Activated CD4-positive, alpha-beta T cell treated with anti-CD3 and anti-CD28 coated beads, Interleukin-2, amount 10 ng/mL, durations not matched to agents 24 days and 14 days (primary cell): ENCODE data around the gene FAM83G. TPM values are rescaled to one million over a fixed set of nuclear protein-coding genes. Genes with fewer than 3 reads are reported as not detected.
"Not testable (repeated sequence)": the region's sequence is repeated elsewhere in the genome, so short reads cannot be mapped to it uniquely, and the experiment has no call there.

Experiments used
- DNase-seq: peaks from one replicate; pipeline ENCODE4 v3.0.0; 2022
- H3K27ac Mint-ChIP-seq: one replicate; pipeline ENCODE4 v1.8.0; 2022; ENCODE audit warnings: mild to moderate bottlenecking, mixed read lengths
- H3K27me3 Mint-ChIP-seq: one replicate; pipeline ENCODE4 v1.8.0; 2022; ENCODE audit warnings: mixed read lengths
- H3K36me3 Mint-ChIP-seq: one replicate; pipeline ENCODE4 v1.8.0; 2022; ENCODE audit warnings: low read depth, mild to moderate bottlenecking, mixed read lengths
- H3K4me1 Mint-ChIP-seq: one replicate; pipeline ENCODE4 v1.8.0; 2021; ENCODE audit warnings: mixed read lengths
- H3K4me3 Mint-ChIP-seq: one replicate; pipeline ENCODE4 v1.8.0; 2022; ENCODE audit warnings: mild to moderate bottlenecking, moderate library complexity, mixed read lengths
- H3K9me3 Mint-ChIP-seq: one replicate; pipeline ENCODE4 v1.8.0; 2021; ENCODE audit warnings: mixed read lengths
- intact Hi-C: fragments of 100-400 bp; cut with micrococcal nuclease; formaldehyde crosslinking; loops from one replicate; pipeline ENCODE4 v1.15.1; 2023
- total RNA-seq: library from RNA; stranded (reverse); gene quantifications from 2 replicates; pipeline ENCODE4 v1.2.3, GENCODE V29; 2022

FAM83G gene
- total RNA-seq, 1 donor from 2014 or later, result 17.8 TPM

DNA sequence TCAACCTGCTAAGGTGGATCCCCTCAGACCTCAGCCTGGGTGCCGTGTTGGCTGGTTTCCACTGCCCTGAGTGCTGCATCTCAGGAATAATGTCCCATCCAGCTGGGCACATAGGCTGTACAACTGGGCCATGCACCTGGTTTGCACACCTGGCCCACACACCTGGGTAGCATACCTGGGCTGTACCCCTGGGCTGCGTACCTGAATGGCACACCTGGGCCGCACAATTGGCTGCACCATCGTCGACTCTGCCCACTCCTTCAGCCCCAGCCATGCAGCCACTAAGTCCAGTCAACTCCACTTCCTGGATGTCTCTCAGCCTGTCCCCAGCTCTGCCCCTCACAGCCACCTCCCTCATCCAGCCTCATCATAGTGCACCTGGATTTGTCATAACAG, 44.7 kb downstream of the FAM83G start:
- Mint-ChIP-seq H3K4me3 (no peak overlapping the region), H3K27ac (peak overlapping the region; percentile 20), H3K27me3 (no peaks in the 10 kb centered on the region), H3K36me3 (no peaks in the 10 kb centered on the region), H3K4me1 (peaks cover 24% of the 10 kb centered on the region), H3K9me3 (no peaks in the 10 kb centered on the region)
- no peak for DNase-seq
- intact Hi-C loops, result no loop called here

DNA sequence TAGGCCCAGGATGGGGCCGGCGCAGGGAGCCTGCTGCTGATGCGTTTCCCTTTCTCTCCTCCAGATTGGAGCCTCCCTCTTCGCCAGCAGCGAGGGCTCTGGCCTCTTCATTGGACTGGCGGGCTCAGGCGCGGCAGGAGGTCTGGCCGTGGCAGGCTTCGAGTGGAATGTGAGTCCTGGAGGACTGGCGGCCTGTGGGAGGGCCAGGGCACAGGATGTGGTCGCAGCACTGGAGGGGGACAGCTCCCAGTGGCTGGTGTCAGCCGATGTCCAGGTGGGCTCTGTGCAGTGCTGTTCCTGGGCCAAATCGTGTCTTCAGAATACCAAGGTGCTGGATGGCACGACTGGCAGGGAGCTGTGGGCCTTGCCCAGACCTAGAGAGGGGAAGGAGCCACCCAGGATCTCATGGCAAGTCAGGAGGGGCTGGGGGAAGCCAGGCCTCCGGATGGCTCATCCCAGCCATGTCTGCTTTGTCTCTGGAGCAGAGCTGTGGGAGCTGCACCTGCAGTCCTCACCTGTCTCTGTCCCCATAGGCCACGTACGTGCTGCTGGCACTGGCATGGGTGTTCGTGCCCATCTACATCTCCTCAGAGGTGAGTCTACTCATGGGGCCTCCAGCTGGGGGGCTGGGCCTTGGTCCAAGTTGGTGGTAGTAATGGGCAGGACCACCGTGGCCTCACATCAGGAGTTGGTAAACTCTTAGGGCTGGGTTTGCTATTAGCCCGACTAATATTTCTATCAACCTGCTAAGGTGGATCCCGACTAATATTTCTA, 45.3 kb downstream of the FAM83G start:
- H3K4me1 Mint-ChIP-seq, result peaks cover 28% of the 10 kb centered on the region
- no peaks in the 10 kb centered on the region for H3K36me3 Mint-ChIP-seq
- intact Hi-C loops, result no loop called here
- no peaks in the 10 kb centered on the region for H3K27me3 Mint-ChIP-seq
- H3K9me3 Mint-ChIP-seq, result no peaks in the 10 kb centered on the region
- no peak for DNase-seq
- no peak overlapping the region for H3K4me3 Mint-ChIP-seq
- no peak overlapping the region for H3K27ac Mint-ChIP-seq

DNA sequence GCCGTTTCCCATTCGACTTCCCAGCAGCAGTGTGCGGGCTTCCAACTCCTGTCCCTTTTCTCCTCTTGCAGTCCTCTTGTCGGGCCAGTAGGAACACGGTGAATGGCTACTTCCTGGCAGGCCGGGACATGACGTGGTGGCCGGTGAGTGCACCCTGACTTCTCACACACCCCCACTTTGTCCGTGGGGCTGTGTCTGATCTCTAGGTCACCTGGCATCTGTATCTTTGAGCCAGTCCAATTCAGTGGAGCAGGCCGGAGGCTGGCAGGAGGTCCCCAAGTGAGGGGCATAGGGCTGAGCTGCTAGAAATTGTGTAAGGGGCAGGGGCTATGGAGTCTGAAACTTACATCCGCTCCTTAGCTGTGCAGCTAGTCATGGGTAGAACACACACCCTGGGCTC, 46.0 kb downstream of the FAM83G start:
- H3K27me3 Mint-ChIP-seq, result no peaks in the 10 kb centered on the region
- intact Hi-C loops, result no loop called here
- no peak for DNase-seq
- H3K36me3 Mint-ChIP-seq, result no peaks in the 10 kb centered on the region
- no peaks in the 10 kb centered on the region for H3K9me3 Mint-ChIP-seq
- H3K4me1 Mint-ChIP-seq, result peaks cover 32% of the 10 kb centered on the region
- no peak overlapping the region for H3K27ac Mint-ChIP-seq
- H3K4me3 Mint-ChIP-seq, result no peak overlapping the region

DNA sequence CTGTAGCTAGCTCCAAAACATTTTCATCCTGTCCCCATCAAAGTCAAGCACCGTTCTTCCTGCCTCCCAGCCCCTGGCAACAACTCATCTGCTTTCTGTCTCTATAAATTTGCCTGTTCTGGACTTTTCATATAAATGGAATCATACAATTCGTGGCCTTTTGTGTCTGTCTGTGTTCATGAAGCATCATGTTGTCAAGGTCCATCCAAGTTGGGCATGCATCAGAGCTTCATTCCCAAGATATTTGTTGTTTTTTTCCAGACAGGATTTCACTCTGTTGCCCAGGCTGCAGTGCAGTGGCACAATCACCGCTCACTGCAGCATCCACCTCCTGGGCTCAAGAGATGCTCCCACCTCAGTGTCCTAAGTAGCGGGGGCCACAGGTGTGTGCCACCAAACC, 46.7 kb downstream of the FAM83G start:
- DNase-seq, result no peak
- no peak overlapping the region for H3K4me3 Mint-ChIP-seq

DNA sequence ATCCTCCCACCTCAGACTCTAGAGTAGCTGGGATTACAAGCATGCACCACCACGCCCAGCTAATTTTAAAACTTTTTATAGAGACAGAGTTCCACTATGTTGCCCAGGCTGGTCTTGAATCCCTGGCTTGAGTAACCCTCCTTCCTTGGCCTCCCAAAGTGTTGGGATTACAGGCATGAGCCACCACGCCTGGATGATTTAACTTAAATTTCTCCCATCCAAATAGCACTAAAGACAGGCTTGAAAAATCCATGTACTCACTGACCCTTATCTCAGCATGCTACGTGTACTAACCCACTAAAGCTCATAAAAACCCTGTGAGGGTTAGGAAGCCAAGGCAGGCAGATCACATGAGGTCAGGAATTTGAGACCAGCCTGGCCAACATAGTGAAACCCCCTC, 48.0 kb downstream of the FAM83G start:
- no peaks in the 10 kb centered on the region for H3K27me3 Mint-ChIP-seq
- intact Hi-C loops, result no loop called here
- H3K4me3 Mint-ChIP-seq, result no peak overlapping the region
- no peaks in the 10 kb centered on the region for H3K9me3 Mint-ChIP-seq
- H3K27ac Mint-ChIP-seq, result no peak overlapping the region
- no peak for DNase-seq
- no peaks in the 10 kb centered on the region for H3K36me3 Mint-ChIP-seq
- peaks cover 21% of the 10 kb centered on the region for H3K4me1 Mint-ChIP-seq

More for the DNA sequence above, 46.7 kb downstream of the FAM83G start:
- intact Hi-C loops, result no loop called here
- Mint-ChIP-seq H3K36me3 (no peaks in the 10 kb centered on the region), H3K4me1 (peaks cover 30% of the 10 kb centered on the region), H3K9me3 (no peaks in the 10 kb centered on the region), H3K27me3 (no peaks in the 10 kb centered on the region), H3K27ac (no peak overlapping the region)

DNA sequence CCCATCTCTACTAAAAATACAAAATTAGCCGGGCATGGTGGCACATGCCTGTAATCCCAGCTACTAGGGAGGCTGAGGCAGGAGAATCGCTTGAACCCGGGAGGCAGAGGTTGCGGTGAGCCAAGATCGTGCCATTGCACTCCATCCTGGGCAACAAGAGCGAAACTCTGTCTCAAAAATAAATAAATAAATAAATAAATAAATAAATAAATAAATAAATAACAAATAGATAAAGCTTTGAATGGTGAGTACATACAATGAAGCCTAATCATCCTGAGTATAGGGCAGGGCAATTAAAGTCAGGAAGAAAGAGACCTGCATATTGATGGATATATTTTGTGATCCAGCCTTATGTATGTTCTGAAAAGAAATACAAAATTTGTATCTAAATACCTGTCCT, 48.5 kb downstream of the FAM83G start:
- Mint-ChIP-seq H3K4me1 (peaks cover 21% of the 10 kb centered on the region), H3K27ac (peak overlapping the region; percentile 79)
- intact Hi-C loops, DNase-seq, H3K4me3 Mint-ChIP-seq, H3K27me3 Mint-ChIP-seq, H3K9me3 Mint-ChIP-seq, H3K36me3 Mint-ChIP-seq: not testable (repeated sequence)

DNA sequence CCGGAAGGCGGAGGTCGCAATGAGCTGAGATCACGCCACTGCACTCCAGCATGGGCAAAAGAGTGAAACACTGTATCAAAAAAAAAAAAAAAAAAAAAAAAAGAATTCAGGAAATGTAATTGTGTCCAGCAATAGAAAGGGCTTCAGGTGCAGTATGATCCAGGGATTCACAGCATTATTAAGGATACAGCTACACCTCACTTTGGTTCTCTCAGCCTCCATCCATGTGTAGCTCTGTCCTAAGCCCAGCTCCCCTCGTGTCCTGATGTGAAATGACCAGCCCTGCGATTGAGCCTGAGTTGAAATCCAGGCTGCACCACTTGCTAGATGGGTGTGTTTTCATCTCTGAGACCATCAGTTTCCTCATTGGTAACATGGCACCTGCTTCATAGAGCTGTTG, 49.6 kb downstream of the FAM83G start:
- peak overlapping the region; percentile 79 for H3K27ac Mint-ChIP-seq
- intact Hi-C loops, result loop anchor here (2.0 kb wide), 1 partner anchor 16 kb away; no protein-coding TSS in a partner anchor
- H3K36me3 Mint-ChIP-seq, result no peaks in the 10 kb centered on the region
- H3K27me3 Mint-ChIP-seq, result peaks cover 3% of the 10 kb centered on the region
- no peak for DNase-seq
- peak overlapping the region; percentile 64 for H3K4me3 Mint-ChIP-seq
- peaks cover 15% of the 10 kb centered on the region for H3K4me1 Mint-ChIP-seq
- no peaks in the 10 kb centered on the region for H3K9me3 Mint-ChIP-seq

DNA sequence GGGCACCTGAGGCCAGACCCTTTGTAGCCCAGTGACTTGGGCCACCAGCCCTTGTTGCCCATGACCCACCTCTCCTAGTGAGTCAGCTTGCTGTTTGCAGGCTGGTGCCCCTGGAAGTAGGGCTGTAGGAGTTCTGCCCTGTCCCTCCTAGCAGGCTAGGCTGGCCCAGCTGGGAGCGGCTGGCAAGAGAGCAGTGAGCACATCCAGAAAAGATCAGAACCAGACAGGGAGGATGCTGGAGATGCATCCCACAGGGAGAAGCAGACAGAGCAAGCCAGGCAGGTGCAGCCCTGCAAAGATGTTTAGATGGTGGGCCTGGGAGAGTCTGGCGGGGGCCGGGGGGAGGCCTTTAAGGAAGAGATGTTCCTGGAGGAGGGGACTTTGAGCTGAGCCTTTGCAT, 50.2 kb downstream of the FAM83G start:
- Mint-ChIP-seq H3K36me3 (no peaks in the 10 kb centered on the region), H3K4me3 (no peak overlapping the region), H3K4me1 (peaks cover 15% of the 10 kb centered on the region), H3K9me3 (no peaks in the 10 kb centered on the region), H3K27ac (no peak overlapping the region), H3K27me3 (peaks cover 9% of the 10 kb centered on the region)
- intact Hi-C loops, result loop anchor here (2.0 kb wide), 1 partner anchor 16 kb away; no protein-coding TSS in a partner anchor
- no peak for DNase-seq

DNA sequence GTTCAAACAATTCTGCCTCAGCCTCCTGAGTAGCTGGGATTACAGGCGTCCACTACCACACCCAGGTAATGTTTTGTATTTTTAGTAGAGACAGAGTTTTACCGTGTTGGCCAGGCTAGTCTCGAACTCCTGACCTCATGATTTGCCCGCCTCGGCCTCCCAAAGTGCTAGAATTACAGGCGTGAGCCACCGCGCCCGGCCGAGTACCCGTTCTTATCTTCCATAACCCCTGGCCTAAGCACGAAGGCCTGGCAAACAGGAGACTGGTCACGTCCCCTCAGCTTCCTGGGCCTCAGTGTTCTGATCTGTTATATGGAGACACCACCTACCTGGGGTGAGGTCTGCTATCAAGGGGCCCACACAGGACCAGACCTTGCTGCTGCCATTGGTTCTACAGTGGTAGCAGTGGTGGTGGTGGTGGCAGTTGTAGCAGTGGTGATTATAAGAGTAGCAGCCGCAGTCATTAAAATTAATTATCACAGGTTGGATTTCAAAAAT, 51.3 kb downstream of the FAM83G start:
- Mint-ChIP-seq H3K4me3 (no peak overlapping the region), H3K4me1 (peaks cover 15% of the 10 kb centered on the region), H3K9me3 (no peaks in the 10 kb centered on the region), H3K36me3 (no peaks in the 10 kb centered on the region), H3K27me3 (peaks cover 10% of the 10 kb centered on the region), H3K27ac (no peak overlapping the region)
- intact Hi-C loops, result no loop called here
- no peak for DNase-seq

DNA sequence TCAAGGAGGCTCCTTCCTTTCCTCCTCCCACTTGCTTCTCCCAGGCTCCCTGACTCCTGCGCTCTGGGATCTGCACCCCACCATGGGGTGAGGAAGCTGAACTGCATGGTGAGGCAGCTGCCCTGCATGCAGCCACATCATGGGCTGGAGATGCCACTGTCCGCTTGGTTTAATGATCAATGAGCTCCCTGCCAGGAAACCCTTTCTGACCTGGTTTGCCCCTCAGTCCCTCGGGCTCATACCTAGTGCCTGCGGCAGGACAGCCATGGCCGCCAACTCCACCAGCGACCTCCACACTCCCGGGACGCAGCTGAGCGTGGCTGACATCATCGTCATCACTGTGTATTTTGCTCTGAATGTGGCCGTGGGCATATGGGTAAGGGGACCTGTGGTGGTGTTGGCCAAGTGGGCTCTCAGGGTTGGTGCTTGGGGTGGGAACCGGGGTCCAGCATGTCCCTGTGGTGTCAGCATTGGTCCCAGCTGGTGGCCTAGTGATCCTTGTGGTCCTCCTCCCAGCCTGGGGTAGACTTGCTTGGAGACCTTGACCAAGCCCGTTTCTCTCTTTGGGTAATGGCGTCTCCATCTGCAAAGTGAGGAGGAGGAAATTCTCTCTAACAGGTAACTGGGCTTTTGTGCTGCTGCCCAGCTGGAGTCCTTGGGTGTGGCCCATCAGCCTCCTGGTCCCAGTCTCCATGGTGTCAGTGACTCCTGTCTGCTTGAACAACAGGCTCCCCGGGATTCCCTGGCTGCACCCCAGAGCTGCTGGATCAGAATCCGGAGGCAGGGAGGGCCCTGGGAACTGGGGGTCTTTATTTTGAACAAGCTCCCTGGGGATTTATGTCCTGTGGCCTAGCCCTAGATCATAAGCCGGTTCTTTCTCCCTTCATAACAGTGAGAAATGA, 52.4 kb downstream of the FAM83G start, which contains the start of gene SLC5A10:
TSS of gene SLC5A10 (plus strand) at position 225 of the 902 bp plus-strand sequence. CDS start at position 266, 41 bp downstream.
- H3K4me3 Mint-ChIP-seq, result no peak within 1 kb of the TSS
- no peak within 1 kb of the TSS for H3K27ac Mint-ChIP-seq
- DNase-seq, result no peak
- intact Hi-C loops, result no loop called here
- H3K4me1 Mint-ChIP-seq, result peaks cover 15% of the 10 kb centered on the region
- no peaks in the 10 kb centered on the region for H3K9me3 Mint-ChIP-seq
- peaks cover 11% of the 10 kb centered on the region for H3K27me3 Mint-ChIP-seq
- H3K36me3 Mint-ChIP-seq, result no peaks in the 10 kb centered on the region

DNA sequence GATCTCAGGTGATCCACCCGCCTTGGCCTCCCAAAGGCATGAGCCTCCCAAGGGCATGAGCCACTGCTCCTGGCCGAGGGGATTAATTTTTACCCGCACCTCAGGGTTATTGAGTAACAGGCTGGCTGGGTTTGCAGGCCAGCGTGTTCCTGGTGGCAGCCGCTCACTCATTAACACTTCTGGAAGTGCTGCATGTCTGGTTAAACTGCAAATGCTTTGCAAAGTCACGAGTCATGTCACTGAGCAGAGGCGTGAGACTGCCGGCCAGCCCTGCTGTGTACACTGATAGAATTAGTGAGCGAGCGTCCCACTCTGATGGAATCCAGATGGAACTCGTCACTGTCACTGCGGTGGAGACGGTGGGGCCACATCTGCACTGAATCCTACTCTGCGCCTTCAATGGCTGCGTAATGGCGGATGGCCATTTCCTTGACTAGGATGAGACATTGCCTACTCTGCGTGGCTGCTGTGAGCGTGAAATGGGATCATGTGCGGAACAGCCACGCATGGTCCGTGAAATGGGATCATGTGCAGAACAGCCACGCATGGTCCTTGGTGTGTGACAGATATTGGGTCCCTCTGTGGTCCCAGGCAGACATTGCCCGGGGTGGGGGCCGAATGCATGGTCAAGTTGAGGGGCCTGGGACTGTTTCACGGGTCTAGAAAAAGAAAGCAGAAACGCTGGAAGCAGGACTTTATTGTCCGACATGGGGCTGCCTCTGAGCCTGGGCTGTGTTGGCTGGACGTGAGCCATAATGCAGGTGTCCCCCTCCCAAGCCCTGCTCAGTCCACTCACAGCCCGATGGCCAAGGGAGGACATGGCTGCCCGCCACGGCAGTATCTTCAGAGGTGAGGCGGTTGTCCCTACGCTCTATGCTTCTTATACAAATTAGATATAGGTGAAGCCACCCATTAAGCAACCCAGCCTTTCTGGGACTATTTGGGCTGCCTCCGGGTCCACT, 53.3 kb downstream of the FAM83G start:
- Mint-ChIP-seq H3K4me1 (peaks cover 17% of the 10 kb centered on the region), H3K27me3 (peaks cover 14% of the 10 kb centered on the region), H3K4me3 (no peak overlapping the region), H3K9me3 (no peaks in the 10 kb centered on the region), H3K36me3 (no peaks in the 10 kb centered on the region), H3K27ac (no peak overlapping the region)
- intact Hi-C loops, result no loop called here
- DNase-seq, result no peak

DNA sequence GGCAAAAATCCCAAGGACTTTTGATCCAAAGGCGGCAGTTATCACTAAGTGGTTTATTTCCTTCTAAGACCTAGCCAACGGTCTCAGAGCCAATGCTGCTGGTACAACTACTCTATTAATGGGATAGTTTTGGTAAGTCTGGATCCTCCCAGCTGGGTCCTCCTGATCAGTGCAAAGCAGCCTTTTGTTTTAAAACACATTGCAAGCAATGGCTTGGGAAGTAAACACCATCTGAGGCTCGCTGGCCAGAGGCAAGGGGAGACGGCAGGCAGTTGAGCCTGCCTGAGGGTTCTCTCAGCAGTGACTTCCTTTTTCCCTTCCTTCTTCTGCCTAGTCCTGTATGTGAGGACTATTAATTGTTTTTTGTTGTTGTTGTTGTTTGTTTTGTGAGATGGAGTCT, 54.2 kb downstream of the FAM83G start:
- DNase-seq, result no peak
- peaks cover 13% of the 10 kb centered on the region for H3K4me1 Mint-ChIP-seq
- no peaks in the 10 kb centered on the region for H3K9me3 Mint-ChIP-seq
- no peak overlapping the region for H3K27ac Mint-ChIP-seq
- H3K36me3 Mint-ChIP-seq, result no peaks in the 10 kb centered on the region
- no peak overlapping the region for H3K4me3 Mint-ChIP-seq
- intact Hi-C loops, result no loop called here
- H3K27me3 Mint-ChIP-seq, result peaks cover 19% of the 10 kb centered on the region

DNA sequence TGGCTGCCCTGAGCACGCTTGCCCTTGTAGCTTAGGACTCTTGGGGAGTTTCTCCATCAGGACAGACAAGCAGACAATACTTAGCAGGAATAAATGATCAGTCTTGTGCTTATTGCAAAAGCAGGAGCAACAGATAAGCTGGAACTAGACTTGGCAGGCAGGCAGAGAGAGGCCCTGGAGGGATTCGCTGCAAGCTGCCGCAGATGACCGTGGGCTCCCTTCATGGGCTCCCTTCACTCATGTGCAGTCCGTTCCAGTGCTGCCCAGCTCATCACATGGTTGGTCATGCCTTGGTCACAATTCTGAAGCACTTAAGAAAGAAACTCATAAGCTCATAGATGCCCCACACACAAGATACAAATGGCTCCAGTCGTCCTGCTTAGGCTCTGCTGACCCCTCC, 55.0 kb downstream of the FAM83G start:
- DNase-seq, result no peak
- intact Hi-C loops, result no loop called here
- no peaks in the 10 kb centered on the region for H3K9me3 Mint-ChIP-seq
- H3K27me3 Mint-ChIP-seq, result peaks cover 22% of the 10 kb centered on the region
- H3K36me3 Mint-ChIP-seq, result no peaks in the 10 kb centered on the region
- H3K4me3 Mint-ChIP-seq, result no peak overlapping the region
- no peak overlapping the region for H3K27ac Mint-ChIP-seq
- H3K4me1 Mint-ChIP-seq, result peaks cover 9% of the 10 kb centered on the region
